Measurements from ENCODE around the gene CNTFR. TPM values are rescaled to one million over a fixed set of nuclear protein-coding genes. Genes with fewer than 3 reads are reported as not detected.

The CNTFR gene
- total RNA-seq, 1 donor from 2014 or later, result 1.1 TPM

DNA sequence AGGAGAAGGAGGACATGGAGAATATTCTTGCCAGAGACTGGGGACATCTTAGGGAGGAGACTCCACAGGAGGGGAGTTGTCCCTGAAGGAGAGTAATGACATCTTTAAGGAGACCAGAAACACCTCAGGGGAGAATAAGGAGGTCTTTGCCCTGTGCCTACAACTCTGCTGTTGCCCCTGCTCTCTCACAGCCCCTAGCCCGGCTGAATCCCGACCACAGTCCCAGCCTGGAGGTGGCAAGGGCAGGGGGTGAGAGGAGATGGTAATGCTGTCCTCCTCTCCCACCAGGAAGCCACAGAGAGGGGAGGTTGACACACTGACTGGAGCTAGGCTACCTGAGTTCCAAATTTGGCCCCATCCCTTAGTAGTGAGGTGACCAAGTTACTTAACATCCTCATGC lies 36.5 kb downstream of the CNTFR start:
- Histone ChIP-seq H3K4me3 (ENCODE audit: low read depth, low read length) (no peak overlapping the region), H3K36me3 (ENCODE audit: control insufficient read depth, insufficient read depth, low read length) (no peaks in the 10 kb centered on the region), H3K27me3 (ENCODE audit: control insufficient read depth, insufficient read depth, low read length) (peaks cover 74% of the 10 kb centered on the region)
- TF ChIP-seq, protein P1, sequence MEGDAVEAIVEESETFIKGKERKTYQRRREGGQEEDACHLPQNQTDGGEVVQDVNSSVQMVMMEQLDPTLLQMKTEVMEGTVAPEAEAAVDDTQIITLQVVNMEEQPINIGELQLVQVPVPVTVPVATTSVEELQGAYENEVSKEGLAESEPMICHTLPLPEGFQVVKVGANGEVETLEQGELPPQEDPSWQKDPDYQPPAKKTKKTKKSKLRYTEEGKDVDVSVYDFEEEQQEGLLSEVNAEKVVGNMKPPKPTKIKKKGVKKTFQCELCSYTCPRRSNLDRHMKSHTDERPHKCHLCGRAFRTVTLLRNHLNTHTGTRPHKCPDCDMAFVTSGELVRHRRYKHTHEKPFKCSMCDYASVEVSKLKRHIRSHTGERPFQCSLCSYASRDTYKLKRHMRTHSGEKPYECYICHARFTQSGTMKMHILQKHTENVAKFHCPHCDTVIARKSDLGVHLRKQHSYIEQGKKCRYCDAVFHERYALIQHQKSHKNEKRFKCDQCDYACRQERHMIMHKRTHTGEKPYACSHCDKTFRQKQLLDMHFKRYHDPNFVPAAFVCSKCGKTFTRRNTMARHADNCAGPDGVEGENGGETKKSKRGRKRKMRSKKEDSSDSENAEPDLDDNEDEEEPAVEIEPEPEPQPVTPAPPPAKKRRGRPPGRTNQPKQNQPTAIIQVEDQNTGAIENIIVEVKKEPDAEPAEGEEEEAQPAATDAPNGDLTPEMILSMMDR (IDR thresholded peaks at IDR 0.05; ENCODE audit: insufficient read depth, low read length, poor library complexity, severe bottlenecking), result no peak
- DNase-seq (ENCODE audit: low read depth), result no peak

DNA sequence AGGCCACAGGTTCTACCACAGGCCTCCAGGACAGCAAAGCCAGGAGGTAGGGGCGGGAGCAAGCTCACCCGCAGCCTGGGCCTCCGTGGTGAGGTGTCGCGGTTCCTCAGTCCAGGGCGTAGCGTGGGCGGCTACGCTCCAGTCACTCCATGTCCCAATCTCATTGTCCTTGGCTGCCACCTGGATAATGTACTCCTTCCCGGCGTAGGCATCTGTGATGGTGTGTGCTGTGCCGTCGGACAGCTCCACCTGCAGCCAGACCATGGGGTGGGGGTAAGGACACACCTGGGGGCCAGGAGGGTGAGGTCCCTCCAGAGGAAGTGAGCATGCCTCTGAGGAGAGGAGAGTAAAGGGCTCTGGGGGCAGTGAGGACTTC lies 36.9 kb downstream of the CNTFR start:
- Histone ChIP-seq H3K4me3 (ENCODE audit: low read depth, low read length) (no peak overlapping the region), H3K36me3 (ENCODE audit: control insufficient read depth, insufficient read depth, low read length) (no peaks in the 10 kb centered on the region), H3K27me3 (ENCODE audit: control insufficient read depth, insufficient read depth, low read length) (peaks cover 73% of the 10 kb centered on the region)
- TF ChIP-seq, protein P1 (IDR thresholded peaks at IDR 0.05; ENCODE audit: insufficient read depth, low read length, poor library complexity, severe bottlenecking), result no peak
- DNase-seq (ENCODE audit: low read depth), result no peak

DNA sequence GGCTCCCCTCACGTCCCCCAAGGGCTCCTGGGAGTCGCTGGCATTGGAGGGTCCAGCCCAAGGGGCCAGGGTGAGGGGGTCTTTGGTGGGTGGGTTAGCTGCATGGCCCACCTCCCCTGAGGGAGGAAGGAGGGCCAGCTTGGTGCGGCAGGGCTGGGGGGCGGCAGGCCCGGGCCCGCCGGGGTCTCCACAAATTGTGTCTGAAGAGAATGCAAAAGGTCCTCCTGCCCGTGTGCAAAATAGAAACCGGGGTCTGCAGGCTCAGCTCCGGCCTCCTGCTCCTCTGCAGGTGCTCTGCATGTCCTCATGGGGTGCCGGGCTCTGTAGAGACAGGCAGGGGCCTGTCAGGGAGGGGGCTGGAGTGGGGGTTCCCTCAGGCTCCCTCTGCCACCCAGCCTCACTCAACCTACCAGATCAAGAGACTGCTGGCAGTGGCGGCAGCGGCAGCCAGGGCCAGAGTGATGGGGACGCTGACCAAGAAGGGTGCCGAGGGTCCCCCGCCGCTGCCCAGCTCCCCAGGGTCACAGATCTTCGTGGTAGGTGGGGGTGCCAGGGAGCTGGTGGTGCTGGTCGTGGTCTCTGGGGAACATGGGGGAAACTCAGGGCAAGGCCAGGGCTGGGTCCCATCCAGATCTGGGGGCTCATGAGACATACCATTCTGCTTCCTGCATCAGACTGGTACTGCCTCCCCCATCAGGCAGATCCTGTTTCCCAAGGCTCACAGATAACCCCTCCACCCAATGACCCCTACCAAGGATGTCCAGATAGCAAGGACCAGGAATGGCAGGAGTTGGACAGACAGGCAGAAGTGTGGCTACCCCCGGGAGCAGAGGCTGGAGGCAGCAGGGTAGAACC lies 37.5 kb downstream of the CNTFR start:
- H3K36me3 ChIP-seq (ENCODE audit: control insufficient read depth, insufficient read depth, low read length), result no peaks in the 10 kb centered on the region
- DNase-seq (ENCODE audit: low read depth), result no peak
- peaks cover 70% of the 10 kb centered on the region for H3K27me3 ChIP-seq (ENCODE audit: control insufficient read depth, insufficient read depth, low read length)
- no peak overlapping the region for H3K4me3 ChIP-seq (ENCODE audit: low read depth, low read length)
- TF ChIP-seq, protein P1 (IDR thresholded peaks at IDR 0.05; ENCODE audit: insufficient read depth, low read length, poor library complexity, severe bottlenecking), result no peak

DNA sequence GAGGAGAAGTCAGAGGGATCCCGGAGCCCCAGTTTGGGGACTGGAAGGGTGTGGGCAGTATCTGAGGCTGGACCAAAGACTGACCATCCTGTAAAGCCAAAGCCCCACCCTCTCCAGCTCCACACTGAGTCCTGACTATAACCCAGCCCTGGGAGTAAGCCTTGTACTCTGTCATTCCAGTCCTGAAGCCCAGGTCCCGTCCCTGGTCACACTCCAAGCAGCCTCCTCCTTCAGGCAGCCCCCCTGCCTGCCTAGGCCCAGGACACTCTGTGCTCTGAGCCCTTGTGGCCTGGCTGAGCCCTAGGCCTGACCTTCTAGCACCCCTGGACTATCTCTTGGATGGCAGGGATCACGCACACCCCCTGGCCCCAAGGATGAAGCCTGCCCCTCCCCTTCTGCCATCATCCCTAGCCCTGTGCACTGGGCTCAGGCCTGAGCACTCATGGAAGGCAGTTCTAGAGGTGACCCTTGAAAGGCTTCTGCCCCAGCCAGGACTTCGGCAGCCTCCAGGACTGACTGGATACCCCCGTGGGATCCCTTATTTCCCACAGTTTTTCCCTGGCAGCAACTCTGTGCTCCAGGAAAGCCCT lies 38.7 kb downstream of the CNTFR start:
- DNase-seq (ENCODE audit: low read depth), result no peak
- Histone ChIP-seq H3K4me3 (ENCODE audit: low read depth, low read length) (no peak overlapping the region), H3K27me3 (ENCODE audit: control insufficient read depth, insufficient read depth, low read length) (peaks cover 67% of the 10 kb centered on the region), H3K36me3 (ENCODE audit: control insufficient read depth, insufficient read depth, low read length) (no peaks in the 10 kb centered on the region)
- TF ChIP-seq, protein P1 (IDR thresholded peaks at IDR 0.05; ENCODE audit: insufficient read depth, low read length, poor library complexity, severe bottlenecking), result no peak

DNA sequence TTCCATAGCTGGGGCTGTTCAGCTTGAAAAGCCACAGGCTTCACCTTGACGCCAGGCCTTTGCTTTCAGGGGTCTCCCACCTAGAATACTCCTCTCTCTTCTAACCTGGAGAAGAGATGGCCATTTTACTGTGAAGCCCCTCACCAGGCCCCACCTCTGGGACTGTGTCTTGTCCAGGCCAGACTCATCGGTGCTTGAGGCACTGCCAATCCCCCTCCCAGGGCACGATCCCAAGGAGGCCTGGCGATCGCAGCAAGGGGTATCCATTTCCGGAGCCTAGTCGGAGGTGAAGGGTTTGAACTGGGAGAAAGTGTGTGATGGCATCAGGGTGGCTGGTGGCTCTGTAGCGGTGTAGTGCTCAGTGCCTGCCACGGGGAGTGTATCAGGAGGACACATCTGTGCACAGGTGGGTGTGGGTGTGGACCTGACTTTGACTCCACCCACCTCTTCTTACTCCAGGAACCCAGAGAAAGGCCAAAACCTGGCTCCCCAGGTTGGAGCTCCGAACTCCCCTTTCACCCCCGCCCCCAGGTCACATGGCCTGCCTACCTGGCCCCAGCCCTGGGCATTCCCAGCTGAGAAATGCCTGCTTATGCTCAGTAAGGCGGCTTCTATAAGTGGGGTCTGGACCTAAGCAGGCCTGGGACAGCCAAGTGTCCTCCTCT lies 39.4 kb downstream of the CNTFR start:
- Histone ChIP-seq H3K4me3 (ENCODE audit: low read depth, low read length) (no peak overlapping the region), H3K27me3 (ENCODE audit: control insufficient read depth, insufficient read depth, low read length) (peaks cover 62% of the 10 kb centered on the region), H3K36me3 (ENCODE audit: control insufficient read depth, insufficient read depth, low read length) (no peaks in the 10 kb centered on the region)
- no peak for DNase-seq (ENCODE audit: low read depth)
- TF ChIP-seq, protein P1 (IDR thresholded peaks at IDR 0.05; ENCODE audit: insufficient read depth, low read length, poor library complexity, severe bottlenecking), result no peak
